Caco-2 (cell line): ENCODE data around the gene EFNA4. TPM values are rescaled to one million over a fixed set of nuclear protein-coding genes. Genes with fewer than 3 reads are reported as not detected.

Source experiments
- BruUV-seq: library from RNA; stranded (reverse); fragments of 400-500 nt; replicated peaks from 2 replicates; lab custom pipeline; 2021; lab: Mats Ljungman, UMichigan
- CTCF ChIA-PET: fragments of 300-600 bp; sonication (Branson Sonifier 250); formaldehyde crosslinking; loops from one replicate; lab custom pipeline; 2022; ENCODE audit warnings: antibody characterized with exemption; lab: Charles Lee
- POLR2A ChIA-PET: fragments of 300-600 bp; sonication (Branson Sonifier 250); formaldehyde crosslinking; loops from one replicate; lab custom pipeline; 2022; ENCODE audit warnings: antibody characterized with exemption; lab: Charles Lee
- DNase-seq, 2 experiments: peaks; one replicate each; pipeline versions ENCODE4 v3.0.0 to v3.0.0-alpha.2; 2020 to 2022
- H3K27me3 ChIP-seq: replicated peaks from 2 replicates; pipeline ENCODE4 v1.6.0; 2011; ENCODE audit warnings: low read length; ENCODE audit not compliant: control insufficient read depth, insufficient read depth
- H3K36me3 ChIP-seq: 2 replicates; pipeline ENCODE4 v1.5.1; 2011; ENCODE audit warnings: low read length; ENCODE audit not compliant: control insufficient read depth, insufficient read depth
- H3K4me1 ChIP-seq: fragments of 250-450 bp; sonication (Bioruptor Pico); 2 replicates; pipeline ENCODE4 v1.5.1; 2020; ENCODE audit warnings: mild to moderate bottlenecking
- H3K4me3 ChIP-seq: 2 replicates; pipeline ENCODE4 v1.5.1; 2011; ENCODE audit warnings: low read depth, mild to moderate bottlenecking, control low read depth, low read length
- H3K9me3 ChIP-seq: fragments of 250-450 bp; sonication (Bioruptor Pico); 2 replicates; pipeline ENCODE4 v1.5.1; 2020; ENCODE audit warnings: mild to moderate bottlenecking, moderate library complexity
- H3K27ac Mint-ChIP-seq: one replicate; pipeline ENCODE4 v1.8.0; 2022; ENCODE audit warnings: mixed read lengths; ENCODE audit not compliant: unreplicated experiment
- H3K27me3 Mint-ChIP-seq: one replicate; pipeline ENCODE4 v1.8.0; 2022; ENCODE audit warnings: mixed read lengths; ENCODE audit not compliant: insufficient read depth, unreplicated experiment
- H3K36me3 Mint-ChIP-seq: one replicate; pipeline ENCODE4 v1.8.0; 2022; ENCODE audit warnings: mild to moderate bottlenecking, mixed read lengths; ENCODE audit not compliant: insufficient read depth, unreplicated experiment
- H3K4me1 Mint-ChIP-seq: one replicate; pipeline ENCODE4 v1.8.0; 2022; ENCODE audit warnings: low read depth, mixed read lengths; ENCODE audit not compliant: unreplicated experiment
- H3K4me3 Mint-ChIP-seq: one replicate; pipeline ENCODE4 v1.8.0; 2022; ENCODE audit warnings: mild to moderate bottlenecking, moderate library complexity, mixed read lengths; ENCODE audit not compliant: unreplicated experiment
- H3K9me3 Mint-ChIP-seq: one replicate; pipeline ENCODE4 v1.8.0; 2022; ENCODE audit warnings: mixed read lengths; ENCODE audit not compliant: unreplicated experiment
- intact Hi-C: fragments of 100-400 bp; cut with micrococcal nuclease; formaldehyde crosslinking; loops from one replicate; pipeline ENCODE4 v1.10.0; 2022; ENCODE audit not compliant: unreplicated experiment
- total RNA-seq: library from RNA; stranded (reverse); gene quantifications from 2 replicates; pipeline ENCODE4 v1.2.3, GENCODE V29; 2022
- TF ChIP-seq, protein P1 (sequence below), 2 experiments: fragments of 200-600 bp in 1 of 2; IDR thresholded peaks; 1 replicate in 1 of 2; 2 replicates in 1 of 2; pipeline versions ENCODE4 v1.5.1 to v1.8.0; 2011 to 2022; ENCODE audit warnings: antibody characterized with exemption in 1 of 2, control low read depth in 1 of 2, inconsistent platforms in 1 of 2, low read depth in 1 of 2, low read length in 1 of 2, mild to moderate bottlenecking in 1 of 2, moderate library complexity in 1 of 2; ENCODE audit not compliant: insufficient read depth in 1 of 2, severe bottlenecking in 1 of 2, unreplicated experiment in 1 of 2

EFNA4 gene
- total RNA-seq, 1 experiment from 2014 or later = 13.8 TPM

DNA sequence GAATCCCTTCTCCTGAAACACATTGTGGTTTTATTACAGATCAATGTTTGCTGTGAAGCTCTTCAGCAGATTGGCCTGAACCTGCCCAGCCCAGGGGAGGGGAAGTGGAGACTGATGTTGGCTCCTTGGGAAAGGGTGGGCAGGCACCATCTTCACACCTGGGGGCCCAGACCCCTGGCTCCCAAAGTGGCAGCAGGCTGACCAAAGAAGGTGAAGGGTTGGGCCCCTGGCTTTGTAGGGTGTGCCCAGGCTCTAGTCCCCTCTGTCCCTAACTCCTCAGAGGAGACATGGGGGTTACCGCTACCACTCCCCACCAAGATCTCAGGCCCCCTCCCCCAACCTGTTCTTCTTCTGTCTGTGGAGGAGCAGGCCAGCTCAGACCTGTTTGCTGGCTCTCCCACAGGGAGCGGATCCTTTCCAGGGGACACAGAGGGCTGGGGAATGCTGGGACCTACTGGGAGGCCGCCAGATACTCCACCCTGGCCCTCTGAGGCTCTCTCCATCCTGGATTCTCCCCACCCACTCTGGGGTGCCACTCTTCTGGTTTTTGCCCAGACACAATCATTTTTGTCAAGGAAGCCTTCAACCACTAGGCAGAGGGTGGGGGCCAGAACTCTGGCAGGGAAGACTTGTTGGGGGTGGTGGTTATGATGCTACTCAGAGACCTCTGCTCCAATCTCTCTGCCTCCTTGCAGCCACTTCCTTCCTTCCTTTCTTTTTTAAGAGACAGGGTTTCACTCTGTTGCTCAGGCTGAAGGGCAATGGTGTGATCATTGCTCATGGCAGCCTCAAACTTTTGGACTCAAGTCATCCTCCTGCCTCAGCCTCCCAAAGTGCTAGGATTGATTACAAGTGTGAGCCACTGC is 10.1 kb downstream of the EFNA4 start:
- no peaks in the 10 kb centered on the region for H3K36me3 ChIP-seq
- Mint-ChIP-seq H3K27ac (no peak overlapping the region), H3K4me1 (peaks cover 15% of the 10 kb centered on the region), H3K36me3 (peaks cover 5% of the 10 kb centered on the region), H3K9me3 (no peaks in the 10 kb centered on the region), H3K27me3 (no peaks in the 10 kb centered on the region), H3K4me3 (no peak overlapping the region)
- POLR2A ChIA-PET = no interaction called here
- no TSS peak for BruUV-seq
- no peaks in the 10 kb centered on the region for H3K9me3 ChIP-seq
- intact Hi-C loops = no loop called here
- CTCF ChIA-PET = interaction anchor here (1.1 to 1.4 kb wide), 2 partner anchors 18 to 94 kb away, joined by 3 to 4 read pairs; no protein-coding TSS in a partner anchor
- peaks cover 26% of the 10 kb centered on the region for H3K4me1 ChIP-seq
- TF ChIP-seq, protein P1, sequence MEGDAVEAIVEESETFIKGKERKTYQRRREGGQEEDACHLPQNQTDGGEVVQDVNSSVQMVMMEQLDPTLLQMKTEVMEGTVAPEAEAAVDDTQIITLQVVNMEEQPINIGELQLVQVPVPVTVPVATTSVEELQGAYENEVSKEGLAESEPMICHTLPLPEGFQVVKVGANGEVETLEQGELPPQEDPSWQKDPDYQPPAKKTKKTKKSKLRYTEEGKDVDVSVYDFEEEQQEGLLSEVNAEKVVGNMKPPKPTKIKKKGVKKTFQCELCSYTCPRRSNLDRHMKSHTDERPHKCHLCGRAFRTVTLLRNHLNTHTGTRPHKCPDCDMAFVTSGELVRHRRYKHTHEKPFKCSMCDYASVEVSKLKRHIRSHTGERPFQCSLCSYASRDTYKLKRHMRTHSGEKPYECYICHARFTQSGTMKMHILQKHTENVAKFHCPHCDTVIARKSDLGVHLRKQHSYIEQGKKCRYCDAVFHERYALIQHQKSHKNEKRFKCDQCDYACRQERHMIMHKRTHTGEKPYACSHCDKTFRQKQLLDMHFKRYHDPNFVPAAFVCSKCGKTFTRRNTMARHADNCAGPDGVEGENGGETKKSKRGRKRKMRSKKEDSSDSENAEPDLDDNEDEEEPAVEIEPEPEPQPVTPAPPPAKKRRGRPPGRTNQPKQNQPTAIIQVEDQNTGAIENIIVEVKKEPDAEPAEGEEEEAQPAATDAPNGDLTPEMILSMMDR (IDR thresholded peaks at IDR 0.05; ENCODE audit: insufficient read depth in 1 of 2, low read depth in 1 of 2, low read length in 1 of 2, severe bottlenecking in 1 of 2, unreplicated experiment in 1 of 2) = no peak
- DNase-seq = no peak
- H3K27me3 ChIP-seq = no peaks in the 10 kb centered on the region; the same call in 1 of the 2 replicates
- no peak overlapping the region for H3K4me3 ChIP-seq

DNA sequence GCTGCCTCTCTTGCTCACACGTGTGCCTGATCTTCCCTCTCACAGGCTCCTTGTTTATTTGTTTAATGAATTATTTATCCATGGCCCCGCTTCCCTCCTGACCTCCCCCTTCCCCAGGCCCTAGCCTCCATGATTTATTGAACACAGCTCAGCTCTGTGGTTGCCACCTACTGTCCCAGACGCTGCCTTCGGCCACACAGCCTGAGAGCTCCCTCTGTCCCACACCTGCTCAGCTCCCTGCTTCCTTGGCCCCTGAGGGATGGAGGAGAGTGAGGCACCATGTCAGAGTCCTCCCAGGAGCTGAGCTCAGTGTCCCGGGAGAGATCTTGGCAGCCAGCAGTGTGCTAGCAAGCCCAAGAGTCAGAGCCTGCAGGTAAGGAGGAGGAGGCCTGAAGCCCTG is 12.0 kb downstream of the EFNA4 start:
- Mint-ChIP-seq H3K36me3 (no peaks in the 10 kb centered on the region), H3K4me1 (peaks cover 21% of the 10 kb centered on the region), H3K9me3 (no peaks in the 10 kb centered on the region), H3K27me3 (peaks cover 6% of the 10 kb centered on the region), H3K4me3 (no peak overlapping the region), H3K27ac (no peak overlapping the region)
- intact Hi-C loops = no loop called here
- BruUV-seq = no TSS peak
- Histone ChIP-seq H3K4me3 (no peak overlapping the region), H3K4me1 (peaks cover 19% of the 10 kb centered on the region), H3K27me3 (peaks cover 3% of the 10 kb centered on the region; the same call in 1 of the 2 replicates), H3K9me3 (no peaks in the 10 kb centered on the region), H3K36me3 (no peaks in the 10 kb centered on the region)
- TF ChIP-seq, protein P1 (IDR thresholded peaks at IDR 0.05; ENCODE audit: insufficient read depth in 1 of 2, low read depth in 1 of 2, low read length in 1 of 2, severe bottlenecking in 1 of 2, unreplicated experiment in 1 of 2) = no peak
- ChIA-PET POLR2A (no interaction called here), CTCF (interaction anchor here (1.2 to 1.6 kb wide), 2 partner anchors 10 to 14 kb away, joined by 9 read pairs; no protein-coding TSS in a partner anchor)
- no peak for DNase-seq

DNA sequence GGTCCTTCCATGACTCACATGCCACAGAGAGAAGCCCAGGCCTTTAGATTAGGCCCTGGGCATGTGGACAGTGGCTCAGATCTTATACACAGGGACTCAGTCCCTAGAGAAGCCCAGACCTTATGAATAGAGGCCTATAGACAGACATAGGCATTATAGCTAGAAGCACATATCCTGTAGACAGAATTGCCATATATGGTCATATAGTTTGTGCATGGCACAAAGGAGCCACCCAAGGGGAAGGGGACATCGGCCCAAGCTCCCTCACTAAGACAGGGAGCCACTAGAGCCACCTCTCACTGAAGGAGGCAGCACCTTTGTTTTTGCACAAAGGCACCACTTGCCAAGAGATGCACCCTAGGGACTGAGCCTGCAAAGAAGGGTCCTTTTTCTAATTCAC is 12.8 kb downstream of the EFNA4 start:
- Histone ChIP-seq H3K4me3 (no peak overlapping the region), H3K9me3 (no peaks in the 10 kb centered on the region), H3K4me1 (peaks cover 20% of the 10 kb centered on the region), H3K27me3 (peaks cover 4% of the 10 kb centered on the region; the same call in 1 of the 2 replicates), H3K36me3 (no peaks in the 10 kb centered on the region)
- TF ChIP-seq, protein P1 (IDR thresholded peaks at IDR 0.05; ENCODE audit: insufficient read depth in 1 of 2, low read depth in 1 of 2, low read length in 1 of 2, severe bottlenecking in 1 of 2, unreplicated experiment in 1 of 2) = no peak
- H3K4me3 Mint-ChIP-seq = no peak overlapping the region
- H3K27ac Mint-ChIP-seq = no peak overlapping the region
- BruUV-seq = no TSS peak
- no peak for DNase-seq
- intact Hi-C loops = no loop called here
- POLR2A ChIA-PET = interaction anchor here (0.5 kb wide), 1 partner anchor 118 kb away, joined by 5 read pairs; no protein-coding TSS in a partner anchor
- no peaks in the 10 kb centered on the region for H3K9me3 Mint-ChIP-seq
- CTCF ChIA-PET = interaction anchor here (1.2 to 1.6 kb wide), 2 partner anchors 9 to 15 kb away, joined by 9 read pairs; no protein-coding TSS in a partner anchor
- H3K27me3 Mint-ChIP-seq = peaks cover 7% of the 10 kb centered on the region
- peaks cover 2% of the 10 kb centered on the region for H3K36me3 Mint-ChIP-seq
- H3K4me1 Mint-ChIP-seq = peaks cover 24% of the 10 kb centered on the region
